Measurements from ENCODE around the gene SPANXA2.
"Not testable (repeated sequence)": the region's sequence is repeated elsewhere in the genome, so short reads cannot be mapped to it uniquely, and the experiment has no call there.

SPANXA2 gene, protein sequence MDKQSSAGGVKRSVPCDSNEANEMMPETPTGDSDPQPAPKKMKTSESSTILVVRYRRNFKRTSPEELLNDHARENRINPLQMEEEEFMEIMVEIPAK

DNA sequence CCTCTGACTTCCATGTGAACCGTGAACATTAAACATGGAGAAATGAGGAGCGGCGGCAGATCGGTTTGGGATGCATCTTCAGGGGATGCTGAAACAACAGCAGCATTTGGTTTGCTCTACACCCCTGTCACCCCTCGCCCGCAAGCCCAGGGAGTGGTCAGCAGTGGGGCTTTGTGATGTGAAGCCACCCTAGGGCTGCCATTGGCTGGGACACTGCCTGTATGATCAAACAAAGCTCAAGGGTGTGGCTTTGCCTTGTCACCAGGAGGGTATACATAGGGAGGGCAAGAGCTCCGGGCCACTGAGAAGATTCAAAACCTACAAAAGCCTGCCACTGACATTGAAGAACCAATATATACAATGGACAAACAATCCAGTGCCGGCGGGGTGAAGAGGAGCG is at the start of gene SPANXA2:
TSS of gene SPANXA2 (plus strand) at position 301 of the 400 bp plus-strand sequence. CDS start at position 361, 60 bp downstream.
- H3K9me2 ChIP-seq (replicated peaks; ENCODE audit: control insufficient read depth, low read length); H4K20me1 ChIP-seq (ENCODE audit: control insufficient read depth, insufficient read depth, low read depth, low read length); H3K4me1 ChIP-seq (ENCODE audit: control insufficient read depth, low read length); H3K27me3 ChIP-seq (ENCODE audit: control insufficient read depth, low read length); H3F3A ChIP-seq (ENCODE audit: control insufficient read depth, insufficient read depth); H3K79me2 ChIP-seq (ENCODE audit: control insufficient read depth, low read length); H3K27ac ChIP-seq (ENCODE audit: low read depth, low read length); H3K36me3 ChIP-seq (ENCODE audit: control insufficient read depth, low read length); H3K4me2 ChIP-seq (ENCODE audit: low read length); H3K9me3 ChIP-seq (ENCODE audit: control insufficient read depth, insufficient read depth, low read length); H3K4me3 ChIP-seq (ENCODE audit: low read length): not testable (repeated sequence)

DNA sequence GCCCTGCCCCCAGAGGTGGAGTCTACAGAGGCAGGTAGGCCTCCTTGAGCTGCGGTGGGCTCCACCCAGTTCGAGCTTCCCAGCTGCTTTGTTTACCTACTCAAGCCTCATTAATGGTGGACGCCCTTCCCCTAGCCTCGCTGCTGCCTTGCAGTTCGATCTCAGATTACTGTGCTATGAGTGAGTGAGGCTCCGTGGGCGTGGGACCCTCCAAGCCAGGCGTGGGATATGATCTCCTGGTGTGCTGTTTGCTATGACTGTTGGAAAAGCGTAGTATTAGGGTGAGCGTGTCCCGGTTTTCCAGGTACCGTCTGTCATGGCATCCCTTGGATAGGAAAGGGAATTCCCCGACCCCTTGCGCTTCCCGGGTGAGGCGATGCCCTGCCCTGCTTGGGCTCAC is 47.0 kb upstream of the SPANXA2 start:
- H3K4me2 ChIP-seq (ENCODE audit: low read length); H3K36me3 ChIP-seq (ENCODE audit: control insufficient read depth, low read length); H3K9me3 ChIP-seq (ENCODE audit: control insufficient read depth, insufficient read depth, low read length); H3K9me2 ChIP-seq (replicated peaks; ENCODE audit: control insufficient read depth, low read length); H3K27me3 ChIP-seq (ENCODE audit: control insufficient read depth, low read length); H3K4me1 ChIP-seq (ENCODE audit: control insufficient read depth, low read length); H3K27ac ChIP-seq (ENCODE audit: low read depth, low read length); H3F3A ChIP-seq (ENCODE audit: control insufficient read depth, insufficient read depth); H3K79me2 ChIP-seq (ENCODE audit: control insufficient read depth, low read length); H4K20me1 ChIP-seq (ENCODE audit: control insufficient read depth, insufficient read depth, low read depth, low read length); H3K4me3 ChIP-seq (ENCODE audit: low read length): not testable (repeated sequence)

DNA sequence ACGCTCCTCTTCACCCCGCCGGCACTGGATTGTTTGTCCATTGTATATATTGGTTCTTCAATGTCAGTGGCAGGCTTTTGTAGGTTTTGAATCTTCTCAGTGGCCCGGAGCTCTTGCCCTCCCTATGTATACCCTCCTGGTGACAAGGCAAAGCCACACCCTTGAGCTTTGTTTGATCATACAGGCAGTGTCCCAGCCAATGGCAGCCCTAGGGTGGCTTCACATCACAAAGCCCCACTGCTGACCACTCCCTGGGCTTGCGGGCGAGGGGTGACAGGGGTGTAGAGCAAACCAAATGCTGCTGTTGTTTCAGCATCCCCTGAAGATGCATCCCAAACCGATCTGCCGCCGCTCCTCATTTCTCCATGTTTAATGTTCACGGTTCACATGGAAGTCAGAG is 4.9 kb upstream of the SPANXA2 start, which contains the start of gene SPANXA1:
TSS of gene SPANXA1 (minus strand) at position 101 of the 400 bp plus-strand sequence. CDS start at position 41, 60 bp downstream.
- not testable (repeated sequence) for H3K9me3 ChIP-seq (ENCODE audit: control insufficient read depth, insufficient read depth, low read length); H4K20me1 ChIP-seq (ENCODE audit: control insufficient read depth, insufficient read depth, low read depth, low read length); H3K4me1 ChIP-seq (ENCODE audit: control insufficient read depth, low read length); H3K4me2 ChIP-seq (ENCODE audit: low read length); H3K36me3 ChIP-seq (ENCODE audit: control insufficient read depth, low read length); H3K79me2 ChIP-seq (ENCODE audit: control insufficient read depth, low read length); H3K27me3 ChIP-seq (ENCODE audit: control insufficient read depth, low read length); H3K9me2 ChIP-seq (replicated peaks; ENCODE audit: control insufficient read depth, low read length); H3K27ac ChIP-seq (ENCODE audit: low read depth, low read length); H3F3A ChIP-seq (ENCODE audit: control insufficient read depth, insufficient read depth); H3K4me3 ChIP-seq (ENCODE audit: low read length)

DNA sequence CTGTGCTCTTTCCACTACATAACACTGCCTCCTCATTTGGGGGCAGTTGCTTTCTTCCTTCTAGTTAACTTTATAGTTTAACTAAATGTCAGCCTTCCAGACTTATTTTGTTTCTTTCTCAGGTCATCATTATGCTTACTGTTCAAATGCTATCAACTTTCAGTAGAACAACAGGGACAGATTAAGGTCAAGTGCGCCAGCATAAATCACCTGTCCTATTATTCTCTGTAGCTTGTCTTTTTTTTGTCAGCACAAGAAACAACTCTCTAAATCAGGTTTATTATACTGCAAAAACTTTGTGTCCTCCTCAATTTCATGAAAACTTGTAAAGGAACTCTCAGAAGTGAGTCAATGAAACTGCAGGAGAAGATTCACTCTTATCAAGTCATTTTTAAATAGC is 19.6 kb downstream of the SPANXA2 start:
- no peaks in the 10 kb centered on the region for H3F3A ChIP-seq (ENCODE audit: control insufficient read depth, insufficient read depth)
- H3K9me3 ChIP-seq (ENCODE audit: control insufficient read depth, insufficient read depth, low read length), result no peaks in the 10 kb centered on the region
- no peaks in the 10 kb centered on the region for H4K20me1 ChIP-seq (ENCODE audit: control insufficient read depth, insufficient read depth, low read depth, low read length)
- H3K4me3 ChIP-seq (ENCODE audit: low read length), result no peak overlapping the region
- H3K36me3 ChIP-seq (ENCODE audit: control insufficient read depth, low read length), result no peaks in the 10 kb centered on the region
- no peaks in the 10 kb centered on the region for H3K27me3 ChIP-seq (ENCODE audit: control insufficient read depth, low read length)
- no peaks in the 10 kb centered on the region for H3K9me2 ChIP-seq (replicated peaks; ENCODE audit: control insufficient read depth, low read length)
- no peak overlapping the region for H3K27ac ChIP-seq (ENCODE audit: low read depth, low read length)
- no peak overlapping the region for H3K4me2 ChIP-seq (ENCODE audit: low read length)
- H3K4me1 ChIP-seq (ENCODE audit: control insufficient read depth, low read length), result no peaks in the 10 kb centered on the region
- no peaks in the 10 kb centered on the region for H3K79me2 ChIP-seq (ENCODE audit: control insufficient read depth, low read length)
- TF ChIP-seq, protein P1, sequence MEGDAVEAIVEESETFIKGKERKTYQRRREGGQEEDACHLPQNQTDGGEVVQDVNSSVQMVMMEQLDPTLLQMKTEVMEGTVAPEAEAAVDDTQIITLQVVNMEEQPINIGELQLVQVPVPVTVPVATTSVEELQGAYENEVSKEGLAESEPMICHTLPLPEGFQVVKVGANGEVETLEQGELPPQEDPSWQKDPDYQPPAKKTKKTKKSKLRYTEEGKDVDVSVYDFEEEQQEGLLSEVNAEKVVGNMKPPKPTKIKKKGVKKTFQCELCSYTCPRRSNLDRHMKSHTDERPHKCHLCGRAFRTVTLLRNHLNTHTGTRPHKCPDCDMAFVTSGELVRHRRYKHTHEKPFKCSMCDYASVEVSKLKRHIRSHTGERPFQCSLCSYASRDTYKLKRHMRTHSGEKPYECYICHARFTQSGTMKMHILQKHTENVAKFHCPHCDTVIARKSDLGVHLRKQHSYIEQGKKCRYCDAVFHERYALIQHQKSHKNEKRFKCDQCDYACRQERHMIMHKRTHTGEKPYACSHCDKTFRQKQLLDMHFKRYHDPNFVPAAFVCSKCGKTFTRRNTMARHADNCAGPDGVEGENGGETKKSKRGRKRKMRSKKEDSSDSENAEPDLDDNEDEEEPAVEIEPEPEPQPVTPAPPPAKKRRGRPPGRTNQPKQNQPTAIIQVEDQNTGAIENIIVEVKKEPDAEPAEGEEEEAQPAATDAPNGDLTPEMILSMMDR (IDR thresholded peaks at IDR 0.05; ENCODE audit: low read depth, low read length, poor library complexity, severe bottlenecking), result no peak
- TF ChIP-seq EZH2phosphoT487 (IDR thresholded peaks at IDR 0.05; ENCODE audit: borderline replicate concordance, low read length), result no peak

DNA sequence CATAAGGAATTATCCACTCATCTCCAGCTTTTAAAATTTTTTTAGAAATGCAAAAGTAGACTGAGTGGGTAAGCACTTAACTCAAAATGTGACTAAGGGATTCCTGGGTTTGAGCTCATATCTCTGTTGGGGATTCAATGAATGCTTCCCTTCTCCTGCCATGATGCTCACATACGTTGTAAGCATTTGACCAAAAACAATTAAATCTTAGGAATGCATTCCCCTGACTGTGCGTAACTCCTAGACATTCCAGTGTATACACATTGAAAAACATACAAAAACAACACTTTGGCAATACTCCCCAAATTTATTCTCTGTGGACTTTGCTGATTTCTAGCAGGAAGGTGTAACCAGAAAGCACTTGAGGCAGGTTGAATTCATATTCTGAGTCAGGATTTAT is 29.8 kb downstream of the SPANXA2 start:
- Histone ChIP-seq H3K79me2 (ENCODE audit: control insufficient read depth, low read length) (no peaks in the 10 kb centered on the region), H3K4me1 (ENCODE audit: control insufficient read depth, low read length) (no peaks in the 10 kb centered on the region), H3K4me2 (ENCODE audit: low read length) (no peak overlapping the region), H3K27me3 (ENCODE audit: control insufficient read depth, low read length) (no peaks in the 10 kb centered on the region), H3K9me3 (ENCODE audit: control insufficient read depth, insufficient read depth, low read length) (no peaks in the 10 kb centered on the region), H3K4me3 (ENCODE audit: low read length) (no peak overlapping the region), H3K36me3 (ENCODE audit: control insufficient read depth, low read length) (no peaks in the 10 kb centered on the region), H3K9me2 (replicated peaks; ENCODE audit: control insufficient read depth, low read length) (no peaks in the 10 kb centered on the region), H3K27ac (ENCODE audit: low read depth, low read length) (no peak overlapping the region), H4K20me1 (ENCODE audit: control insufficient read depth, insufficient read depth, low read depth, low read length) (no peaks in the 10 kb centered on the region), H3F3A (ENCODE audit: control insufficient read depth, insufficient read depth) (no peaks in the 10 kb centered on the region)
- TF ChIP-seq, protein P1 (IDR thresholded peaks at IDR 0.05; ENCODE audit: low read depth, low read length, poor library complexity, severe bottlenecking), result no peak
- TF ChIP-seq EZH2phosphoT487 (IDR thresholded peaks at IDR 0.05; ENCODE audit: borderline replicate concordance, low read length), result no peak
